Coronary artery (tissue), 2 donors: ENCODE results near the gene VSX1.
A peak's percentile ranks its signal among the peaks of the same experiment; 100 is the strongest.

Source experiments
- DNase-seq: peaks from one replicate; pipeline ENCODE4 v3.0.0-alpha.2; 2017; ENCODE audit warnings: low spot score
- H3K27ac ChIP-seq, 2 donors: fragments of 200-600 bp; sonication (generic); one replicate each; pipeline ENCODE4 v1.5.1; 2016 to 2019
- H3K4me3 ChIP-seq: fragments of 200-600 bp; sonication (generic); 2 replicates; pipeline ENCODE4 v1.5.1; 2016; ENCODE audit warnings: mild to moderate bottlenecking, moderate library complexity
- TF ChIP-seq, protein P1 (sequence below): fragments of 200-600 bp; sonication (generic); IDR thresholded peaks from one replicate; pipeline ENCODE4 v1.5.1; 2019; ENCODE audit warnings: antibody characterized with exemption

The VSX1 gene

DNA sequence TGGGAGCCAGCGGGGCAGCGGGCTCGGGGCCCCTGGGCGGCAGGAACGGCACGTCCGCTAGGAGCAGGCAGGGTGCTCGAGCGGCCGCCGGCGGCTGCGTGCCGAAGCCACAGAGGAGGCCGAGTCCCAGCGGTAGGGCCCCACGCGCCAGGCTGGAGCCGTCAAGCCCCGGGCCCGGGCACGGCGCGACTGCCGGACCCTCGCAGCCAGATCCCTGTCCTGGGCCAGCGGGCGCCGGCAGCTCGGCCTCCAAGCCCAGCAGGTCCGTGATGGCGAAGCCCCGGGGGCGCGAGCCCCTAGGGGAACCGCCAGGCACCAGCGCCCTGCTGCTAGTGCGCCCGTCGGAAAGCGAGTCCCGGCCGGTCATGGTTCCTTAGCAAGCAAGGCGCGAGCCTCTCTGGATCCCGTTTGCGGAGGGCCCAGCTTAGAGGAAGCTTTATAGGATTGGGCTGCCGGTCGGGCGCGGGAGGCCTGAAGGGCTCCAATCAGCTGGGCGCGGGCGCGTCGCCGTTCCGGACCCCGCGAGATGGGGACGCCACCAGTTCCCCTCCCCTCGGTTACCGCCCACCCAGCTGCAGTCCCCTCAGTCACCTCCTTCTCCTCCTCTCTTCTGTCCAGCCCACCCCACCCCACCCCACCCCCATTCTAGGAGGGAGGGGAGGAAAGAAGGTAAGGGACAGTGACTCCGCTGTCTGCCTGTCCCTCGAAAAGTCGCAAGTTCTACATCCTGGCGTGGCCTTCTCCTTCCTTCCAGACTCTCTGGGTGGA is at the start of gene VSX1:
Gene VSX1, minus strand, starts transcription at position 412 of the 768 bp plus-strand sequence. Its CDS starts 45 bp downstream, at position 367.
- DNase-seq = peak; percentile 66
- Histone ChIP-seq H3K4me3 (peak within 1 kb of the TSS; percentile 1), H3K27ac (no peak within 1 kb of the TSS)
- TF ChIP-seq, protein P1, sequence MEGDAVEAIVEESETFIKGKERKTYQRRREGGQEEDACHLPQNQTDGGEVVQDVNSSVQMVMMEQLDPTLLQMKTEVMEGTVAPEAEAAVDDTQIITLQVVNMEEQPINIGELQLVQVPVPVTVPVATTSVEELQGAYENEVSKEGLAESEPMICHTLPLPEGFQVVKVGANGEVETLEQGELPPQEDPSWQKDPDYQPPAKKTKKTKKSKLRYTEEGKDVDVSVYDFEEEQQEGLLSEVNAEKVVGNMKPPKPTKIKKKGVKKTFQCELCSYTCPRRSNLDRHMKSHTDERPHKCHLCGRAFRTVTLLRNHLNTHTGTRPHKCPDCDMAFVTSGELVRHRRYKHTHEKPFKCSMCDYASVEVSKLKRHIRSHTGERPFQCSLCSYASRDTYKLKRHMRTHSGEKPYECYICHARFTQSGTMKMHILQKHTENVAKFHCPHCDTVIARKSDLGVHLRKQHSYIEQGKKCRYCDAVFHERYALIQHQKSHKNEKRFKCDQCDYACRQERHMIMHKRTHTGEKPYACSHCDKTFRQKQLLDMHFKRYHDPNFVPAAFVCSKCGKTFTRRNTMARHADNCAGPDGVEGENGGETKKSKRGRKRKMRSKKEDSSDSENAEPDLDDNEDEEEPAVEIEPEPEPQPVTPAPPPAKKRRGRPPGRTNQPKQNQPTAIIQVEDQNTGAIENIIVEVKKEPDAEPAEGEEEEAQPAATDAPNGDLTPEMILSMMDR = no peak

DNA sequence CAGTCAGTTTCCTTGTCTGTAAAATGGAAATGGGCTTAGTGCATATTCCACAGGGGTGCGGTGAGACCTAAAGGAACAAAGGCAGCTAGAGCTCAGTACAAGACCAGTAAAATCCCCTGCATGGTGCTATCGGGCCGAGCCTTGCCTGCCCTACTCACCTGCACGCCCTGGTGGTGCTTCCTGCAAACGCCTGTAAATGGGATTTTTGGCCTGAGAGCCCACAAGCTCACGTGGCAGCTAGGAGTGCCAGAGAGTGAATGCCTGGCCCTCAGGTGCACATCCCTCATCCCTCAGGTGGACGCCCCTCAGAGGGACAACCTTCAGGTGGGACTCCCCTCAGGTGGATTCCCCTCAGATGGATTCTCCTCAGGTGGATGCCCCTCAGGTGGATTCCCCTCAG is 48.0 kb upstream of the VSX1 start:
- Histone ChIP-seq H3K27ac (no peak overlapping the region), H3K4me3 (no peak overlapping the region)
- DNase-seq = no peak
- TF ChIP-seq, protein P1 = no peak

DNA sequence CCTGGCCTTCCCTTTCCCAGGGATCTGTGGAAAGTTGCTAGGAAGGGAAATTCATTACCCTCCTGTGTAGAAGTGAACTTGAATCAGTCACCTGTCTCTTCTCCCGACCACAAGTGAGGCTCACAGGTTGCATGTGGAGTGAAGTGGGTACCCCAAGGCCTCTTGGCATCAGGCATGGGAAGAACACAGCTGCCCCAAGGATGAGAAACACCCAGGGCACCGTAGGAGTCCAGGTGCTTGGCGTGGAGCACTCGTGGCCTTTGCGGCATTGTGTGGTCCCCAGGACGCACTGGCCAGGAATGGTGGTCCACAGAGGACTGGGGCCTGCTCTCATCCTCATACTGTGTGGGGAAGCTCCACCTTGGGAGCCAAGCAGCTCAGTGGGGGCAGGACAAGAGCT is 47.5 kb upstream of the VSX1 start:
- TF ChIP-seq, protein P1 = no peak
- no peak for DNase-seq
- no peak overlapping the region for H3K27ac ChIP-seq

DNA sequence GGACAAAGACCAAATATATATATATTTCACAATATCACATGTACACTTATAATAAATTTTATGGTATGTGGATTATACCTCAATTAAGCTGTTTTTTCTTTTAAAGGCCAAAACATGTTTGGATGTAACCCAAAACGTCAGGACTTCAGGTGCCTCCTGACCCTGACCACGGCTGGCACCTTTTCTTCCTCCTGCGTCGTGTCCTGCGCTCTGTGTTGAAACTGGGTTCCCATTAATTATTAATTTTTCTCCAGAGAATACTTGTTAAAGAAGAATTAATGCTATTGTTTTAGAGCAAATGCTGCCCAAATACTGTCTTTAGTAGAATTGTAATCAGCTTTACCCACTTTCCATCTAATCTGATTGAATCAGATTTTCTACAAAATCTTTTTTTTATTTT is 46.7 kb upstream of the VSX1 start:
- TF ChIP-seq, protein P1 = no peak

More for the DNA sequence above, 47.5 kb upstream of the VSX1 start:
- H3K4me3 ChIP-seq = no peak overlapping the region

DNA sequence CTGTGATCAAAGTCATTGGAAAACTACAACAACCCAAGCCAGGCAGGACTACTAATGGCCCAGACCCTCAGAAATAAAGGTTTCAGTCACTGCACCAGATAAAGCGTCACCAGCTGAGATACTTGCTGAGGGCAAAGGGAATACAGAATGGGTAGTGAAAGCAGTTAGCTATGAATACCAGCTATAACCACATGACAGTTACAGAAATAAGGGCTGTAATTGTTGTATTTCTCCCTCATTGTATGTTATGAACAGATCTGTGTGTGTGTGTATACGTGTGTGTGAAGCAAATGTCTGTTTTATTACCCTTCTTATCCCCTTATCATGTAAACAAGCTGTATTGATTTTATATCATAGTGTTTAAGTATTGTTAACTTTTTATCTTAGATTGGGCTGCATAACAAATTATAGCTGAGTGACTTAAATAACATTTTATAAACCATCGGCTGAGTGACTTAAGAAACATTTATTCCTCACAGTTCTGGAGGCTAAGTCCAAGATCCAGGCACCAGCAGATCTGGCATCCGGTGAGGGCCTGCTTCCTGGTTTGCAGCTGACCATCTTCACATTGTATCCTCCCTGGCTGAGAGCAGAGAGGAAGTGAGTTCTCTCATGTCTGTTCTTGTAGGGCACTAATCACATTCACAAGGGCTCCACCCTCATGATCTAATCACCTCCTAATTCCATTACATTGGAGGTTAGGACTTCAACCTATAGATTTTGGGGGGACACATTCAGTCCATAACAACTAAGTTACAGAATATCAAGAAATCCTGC is 46.0 kb upstream of the VSX1 start:
- TF ChIP-seq, protein P1 = no peak
- Histone ChIP-seq H3K4me3 (no peak overlapping the region), H3K27ac (no peak overlapping the region)
- no peak for DNase-seq

More for the DNA sequence above, 46.7 kb upstream of the VSX1 start:
- Histone ChIP-seq H3K27ac (no peak overlapping the region), H3K4me3 (no peak overlapping the region)
- DNase-seq = no peak

DNA sequence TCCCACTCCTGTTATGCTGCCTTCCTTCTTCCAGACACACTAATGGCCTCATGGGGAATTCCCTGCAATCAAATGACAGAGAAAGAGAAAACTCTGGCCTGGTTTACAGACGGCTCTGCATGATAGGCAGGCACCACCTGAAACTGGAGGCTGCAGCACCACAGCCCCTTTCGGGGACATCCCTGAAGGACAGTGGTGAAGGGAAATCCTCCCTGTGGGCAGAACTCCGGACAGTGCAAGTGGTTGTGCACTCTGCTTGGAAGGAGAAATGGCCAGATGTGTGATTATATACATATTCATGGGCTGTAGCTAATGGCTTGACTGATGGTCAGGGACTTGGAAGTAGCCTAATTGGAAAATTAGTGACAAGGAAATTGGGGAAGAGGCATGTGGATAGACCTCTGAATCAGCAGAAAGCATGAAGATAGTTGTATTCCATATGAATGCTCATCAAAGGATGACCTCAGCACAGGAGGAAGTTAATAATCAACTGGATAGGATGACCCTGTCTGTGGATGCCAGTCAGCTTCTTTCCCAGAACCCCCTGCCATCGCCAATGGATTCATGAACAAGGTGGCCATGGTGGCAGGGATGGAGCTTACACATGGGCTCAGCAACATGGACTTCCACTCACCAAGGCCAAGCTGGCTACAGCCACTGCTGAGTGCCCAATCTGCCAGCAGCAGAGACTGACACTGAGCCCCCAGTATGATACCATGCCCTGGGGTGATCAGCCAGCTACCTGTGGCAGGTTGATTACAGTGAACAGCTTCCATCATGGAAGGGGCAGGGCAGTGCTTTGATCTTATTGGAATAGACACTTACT is 44.5 kb upstream of the VSX1 start:
- H3K27ac ChIP-seq = no peak overlapping the region
- no peak for DNase-seq
- no peak overlapping the region for H3K4me3 ChIP-seq
- TF ChIP-seq, protein P1 = no peak
